Measurements from ENCODE around the gene VAPA. TPM values are rescaled to one million over a fixed set of nuclear protein-coding genes. Genes with fewer than 3 reads are reported as not detected.

VAPA gene
- total RNA-seq, 1 experiment from 2014 or later: 137 TPM

GRCh38 chr18:9885170-9886004 lies 28.4 kb upstream of the VAPA start, which contains the start of gene TXNDC2:
Gene TXNDC2 (plus strand): TSS chr18:9885973. CDS start chr18:9886681, 708 bp downstream.
- TF ChIP-seq SMAD4 (CRISPR knock-in tag; IDR thresholded peaks at IDR 0.05) (no peak), CREM (CRISPR knock-in tag; IDR thresholded peaks at IDR 0.05) (no peak), TCF7 (CRISPR knock-in tag; IDR thresholded peaks at IDR 0.05; ENCODE audit: low read depth) (no peak), ZNF512 (CRISPR knock-in tag; IDR thresholded peaks at IDR 0.05; ENCODE audit: borderline replicate concordance) (no peak), MYBL2 (CRISPR knock-in tag; IDR thresholded peaks at IDR 0.05) (no peak), HMGXB4 (CRISPR knock-in tag; IDR thresholded peaks at IDR 0.05) (no peak), GTF2I (CRISPR knock-in tag; conservative IDR thresholded peaks at IDR 0.05) (no peak)
- no peaks in the 10 kb centered on the region for H3K36me3 Mint-ChIP-seq
- no peak within 1 kb of the TSS for H3K27ac Mint-ChIP-seq
- H3K9me3 Mint-ChIP-seq: peaks cover 8% of the 10 kb centered on the region
- no peaks in the 10 kb centered on the region for H3K4me1 Mint-ChIP-seq
- no peak for DNase-seq (ENCODE audit: low spot score)
- CTCF ChIA-PET: no interaction called here
- ATAC-seq: no peak
- no peak within 1 kb of the TSS for H3K4me3 Mint-ChIP-seq
- no peaks in the 10 kb centered on the region; the same call in 1 of the 2 replicates for H3K27me3 Mint-ChIP-seq (ENCODE audit: low read depth)
- POLR2A ChIA-PET: interaction anchor here (1.0 kb wide), 1 partner anchor 15 kb away, joined by 3 read pairs; no protein-coding TSS in a partner anchor

GRCh38 chr18:9886005-9886348 lies 27.8 kb upstream of the VAPA start:
- Mint-ChIP-seq H3K27ac (no peak overlapping the region), H3K9me3 (peaks cover 8% of the 10 kb centered on the region), H3K4me1 (no peaks in the 10 kb centered on the region), H3K27me3 (ENCODE audit: low read depth) (no peaks in the 10 kb centered on the region; the same call in 1 of the 2 replicates), H3K36me3 (no peaks in the 10 kb centered on the region), H3K4me3 (no peak overlapping the region)
- no peak for ATAC-seq
- ChIA-PET CTCF (no interaction called here), POLR2A (interaction anchor here (1.0 kb wide), 1 partner anchor 16 kb away, joined by 3 read pairs; no protein-coding TSS in a partner anchor)
- no peak for DNase-seq (ENCODE audit: low spot score)
- no peak for TF ChIP-seq AR (CRISPR knock-in tag; IDR thresholded peaks at IDR 0.05)
- TF ChIP-seq ZNF281 (CRISPR knock-in tag; IDR thresholded peaks at IDR 0.05): no peak
- no peak for TF ChIP-seq ATF2 (CRISPR knock-in tag; IDR thresholded peaks at IDR 0.05; ENCODE audit: borderline replicate concordance, low read depth)
- TF ChIP-seq NR1H2 (CRISPR knock-in tag; IDR thresholded peaks at IDR 0.05): no peak
- no peak for TF ChIP-seq NFYB (CRISPR knock-in tag; conservative IDR thresholded peaks at IDR 0.05; ENCODE audit: low read depth)
- TF ChIP-seq ERG (CRISPR knock-in tag; IDR thresholded peaks at IDR 0.05): no peak
- no peak for TF ChIP-seq E2F5 (CRISPR knock-in tag; IDR thresholded peaks at IDR 0.05)
- no peak for TF ChIP-seq HMGXB4 (CRISPR knock-in tag; IDR thresholded peaks at IDR 0.05)
- TF ChIP-seq ETV6 (CRISPR knock-in tag; IDR thresholded peaks at IDR 0.05): no peak
